Stimulated activated CD8-positive, alpha-beta memory T cell treated with anti-CD3 and anti-CD28 coated beads, Interleukin-12 subunit alpha, Interleukin-12 subunit beta, amount 100 ng/mL, for 24 hours (primary cell): Measurements from ENCODE around the gene FKBP15.
"Not testable (repeated sequence)": the region's sequence is repeated elsewhere in the genome, so short reads cannot be mapped to it uniquely, and the experiment has no call there.

Source experiments
- DNase-seq: peaks from one replicate; pipeline ENCODE4 v3.0.0-alpha.2; 2020; ENCODE audit errors: extremely low read depth

FKBP15 gene, protein sequence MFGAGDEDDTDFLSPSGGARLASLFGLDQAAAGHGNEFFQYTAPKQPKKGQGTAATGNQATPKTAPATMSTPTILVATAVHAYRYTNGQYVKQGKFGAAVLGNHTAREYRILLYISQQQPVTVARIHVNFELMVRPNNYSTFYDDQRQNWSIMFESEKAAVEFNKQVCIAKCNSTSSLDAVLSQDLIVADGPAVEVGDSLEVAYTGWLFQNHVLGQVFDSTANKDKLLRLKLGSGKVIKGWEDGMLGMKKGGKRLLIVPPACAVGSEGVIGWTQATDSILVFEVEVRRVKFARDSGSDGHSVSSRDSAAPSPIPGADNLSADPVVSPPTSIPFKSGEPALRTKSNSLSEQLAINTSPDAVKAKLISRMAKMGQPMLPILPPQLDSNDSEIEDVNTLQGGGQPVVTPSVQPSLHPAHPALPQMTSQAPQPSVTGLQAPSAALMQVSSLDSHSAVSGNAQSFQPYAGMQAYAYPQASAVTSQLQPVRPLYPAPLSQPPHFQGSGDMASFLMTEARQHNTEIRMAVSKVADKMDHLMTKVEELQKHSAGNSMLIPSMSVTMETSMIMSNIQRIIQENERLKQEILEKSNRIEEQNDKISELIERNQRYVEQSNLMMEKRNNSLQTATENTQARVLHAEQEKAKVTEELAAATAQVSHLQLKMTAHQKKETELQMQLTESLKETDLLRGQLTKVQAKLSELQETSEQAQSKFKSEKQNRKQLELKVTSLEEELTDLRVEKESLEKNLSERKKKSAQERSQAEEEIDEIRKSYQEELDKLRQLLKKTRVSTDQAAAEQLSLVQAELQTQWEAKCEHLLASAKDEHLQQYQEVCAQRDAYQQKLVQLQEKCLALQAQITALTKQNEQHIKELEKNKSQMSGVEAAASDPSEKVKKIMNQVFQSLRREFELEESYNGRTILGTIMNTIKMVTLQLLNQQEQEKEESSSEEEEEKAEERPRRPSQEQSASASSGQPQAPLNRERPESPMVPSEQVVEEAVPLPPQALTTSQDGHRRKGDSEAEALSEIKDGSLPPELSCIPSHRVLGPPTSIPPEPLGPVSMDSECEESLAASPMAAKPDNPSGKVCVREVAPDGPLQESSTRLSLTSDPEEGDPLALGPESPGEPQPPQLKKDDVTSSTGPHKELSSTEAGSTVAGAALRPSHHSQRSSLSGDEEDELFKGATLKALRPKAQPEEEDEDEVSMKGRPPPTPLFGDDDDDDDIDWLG

DNA sequence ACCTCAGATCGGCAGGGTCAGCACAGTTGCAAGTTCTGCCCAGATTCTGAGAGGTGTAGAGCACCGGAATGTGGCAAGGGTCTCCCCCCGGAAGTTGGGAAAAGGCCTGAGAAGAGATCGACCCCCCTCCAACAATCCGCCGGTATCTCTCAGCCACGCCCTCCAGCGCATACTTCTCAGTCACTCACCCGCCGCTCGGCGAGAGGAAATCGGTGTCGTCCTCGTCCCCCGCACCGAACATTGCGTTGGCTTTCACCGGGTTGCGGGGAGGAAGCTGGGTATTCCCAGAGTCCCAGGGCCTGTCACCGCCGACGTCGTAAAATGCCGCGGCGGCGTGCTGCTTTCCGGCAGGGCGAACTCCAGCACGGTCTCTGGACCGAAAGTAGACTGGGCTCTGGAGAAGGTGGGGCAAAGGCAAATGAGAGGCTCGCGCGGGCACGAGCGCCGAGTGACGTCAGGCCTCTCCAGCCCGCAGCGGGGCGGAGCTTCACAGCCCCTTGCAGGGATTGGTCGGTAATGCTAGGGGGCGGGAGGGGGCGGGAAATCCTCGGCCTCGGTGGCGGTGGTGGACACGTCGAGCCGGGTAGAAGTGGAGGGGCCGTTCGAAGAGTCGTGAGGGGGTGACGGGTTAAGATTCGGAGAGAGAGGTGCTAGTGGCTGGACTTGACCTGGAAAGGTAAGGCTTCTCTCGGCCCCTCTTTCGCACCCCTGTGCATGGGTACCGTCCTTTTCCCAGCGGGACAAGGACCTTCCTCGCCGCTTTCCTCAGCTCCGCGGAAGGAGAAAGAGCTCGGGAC, at the start of gene FKBP15, which contains the start of gene SLC31A1:
Gene FKBP15 (minus strand): TSS at position 275 of the 797 bp plus-strand sequence. CDS start 34 bp downstream, at position 241.
Gene SLC31A1 (plus strand): TSS at position 542 of the 797 bp plus-strand sequence. CDS start 34,605 bp downstream, outside the sequence.
- peak; percentile 86 for DNase-seq

DNA sequence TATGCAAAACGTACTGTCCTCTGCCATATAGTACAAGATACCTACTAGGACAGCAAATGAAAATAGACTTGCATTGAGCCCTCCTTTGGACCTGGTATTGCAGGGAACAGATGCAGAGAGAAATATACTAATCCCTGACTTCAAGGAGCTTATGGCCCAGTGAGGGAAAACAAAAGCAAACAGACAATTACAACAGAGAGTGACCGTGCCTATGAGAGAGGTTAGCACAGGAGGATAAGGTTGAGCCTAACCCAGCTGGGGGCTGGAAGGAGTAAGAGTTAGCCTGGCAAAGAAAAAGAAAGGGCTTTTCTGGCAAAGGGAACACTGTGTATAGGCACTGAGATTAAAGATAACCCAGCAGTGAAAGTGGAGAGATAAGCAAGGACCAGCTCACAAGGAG, 48.8 kb upstream of the FKBP15 start:
- no peak for DNase-seq

DNA sequence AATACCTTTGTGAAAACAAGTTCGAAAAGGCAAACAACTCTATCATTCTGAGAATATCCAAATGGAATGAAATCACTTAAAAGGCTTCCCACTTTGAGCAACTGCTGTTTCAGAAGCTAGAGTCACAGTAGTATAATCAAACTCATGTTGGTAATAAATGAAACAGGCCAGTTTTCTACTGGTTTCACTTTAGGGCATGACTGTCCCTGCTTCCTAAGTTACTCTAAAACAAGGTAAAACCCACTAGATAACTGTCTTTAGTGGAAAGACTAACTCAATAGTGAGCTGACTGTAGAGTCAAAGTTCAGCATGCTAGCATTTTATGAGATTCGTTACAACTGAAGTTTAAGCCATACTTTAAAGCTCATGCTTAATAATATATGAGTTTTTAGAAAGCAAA, 48.3 kb upstream of the FKBP15 start:
- DNase-seq: no peak

DNA sequence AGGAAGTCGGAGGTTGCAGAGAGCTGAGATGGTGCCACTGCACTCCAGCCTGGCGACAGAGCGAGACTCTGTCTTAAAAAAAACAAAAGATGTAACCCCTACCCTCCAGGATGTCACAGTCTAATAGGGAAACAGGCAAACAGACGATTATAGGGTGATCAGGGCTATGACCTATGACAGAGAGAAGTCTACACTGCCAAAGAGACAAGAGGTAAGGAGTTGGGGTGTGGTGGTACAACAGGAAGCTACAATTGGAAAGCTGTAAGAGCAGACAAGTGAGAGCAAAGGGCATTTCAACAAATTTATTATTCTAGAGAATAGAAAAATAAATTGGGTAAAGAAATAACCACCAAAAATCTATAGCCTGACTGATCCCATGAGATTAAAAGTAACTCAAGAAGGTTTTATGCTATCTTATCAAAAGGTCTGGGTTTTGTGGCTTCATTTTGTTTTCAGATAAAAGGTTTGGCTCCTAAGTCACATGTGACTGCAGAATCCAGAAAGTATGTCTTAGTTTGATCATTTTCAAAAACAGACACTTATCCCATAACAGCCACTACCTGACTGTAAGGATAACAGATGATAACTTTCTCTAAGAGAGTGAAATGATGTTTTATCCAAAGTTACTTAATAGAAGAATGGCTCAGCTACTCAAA, 47.0 kb upstream of the FKBP15 start:
- DNase-seq: no peak

DNA sequence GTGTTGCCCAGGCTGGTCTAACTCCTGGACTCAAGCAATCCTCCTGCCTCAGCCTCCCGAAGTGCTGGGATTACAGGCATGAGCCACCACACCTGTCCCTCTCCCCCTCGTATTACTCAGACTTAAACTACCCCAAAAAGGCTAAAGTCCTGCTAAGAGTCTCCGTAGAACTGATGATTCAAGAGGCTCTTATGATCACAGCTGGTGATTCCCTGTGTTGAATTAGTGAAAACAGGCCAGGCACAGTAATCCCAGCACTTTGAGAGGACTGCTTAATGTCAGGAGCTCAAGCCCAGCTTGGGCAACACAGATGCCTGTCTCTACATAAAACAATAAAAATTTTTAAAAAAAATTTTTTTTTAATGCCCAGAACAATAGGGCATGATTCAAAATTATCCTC, 45.1 kb upstream of the FKBP15 start:
- no peak for DNase-seq

DNA sequence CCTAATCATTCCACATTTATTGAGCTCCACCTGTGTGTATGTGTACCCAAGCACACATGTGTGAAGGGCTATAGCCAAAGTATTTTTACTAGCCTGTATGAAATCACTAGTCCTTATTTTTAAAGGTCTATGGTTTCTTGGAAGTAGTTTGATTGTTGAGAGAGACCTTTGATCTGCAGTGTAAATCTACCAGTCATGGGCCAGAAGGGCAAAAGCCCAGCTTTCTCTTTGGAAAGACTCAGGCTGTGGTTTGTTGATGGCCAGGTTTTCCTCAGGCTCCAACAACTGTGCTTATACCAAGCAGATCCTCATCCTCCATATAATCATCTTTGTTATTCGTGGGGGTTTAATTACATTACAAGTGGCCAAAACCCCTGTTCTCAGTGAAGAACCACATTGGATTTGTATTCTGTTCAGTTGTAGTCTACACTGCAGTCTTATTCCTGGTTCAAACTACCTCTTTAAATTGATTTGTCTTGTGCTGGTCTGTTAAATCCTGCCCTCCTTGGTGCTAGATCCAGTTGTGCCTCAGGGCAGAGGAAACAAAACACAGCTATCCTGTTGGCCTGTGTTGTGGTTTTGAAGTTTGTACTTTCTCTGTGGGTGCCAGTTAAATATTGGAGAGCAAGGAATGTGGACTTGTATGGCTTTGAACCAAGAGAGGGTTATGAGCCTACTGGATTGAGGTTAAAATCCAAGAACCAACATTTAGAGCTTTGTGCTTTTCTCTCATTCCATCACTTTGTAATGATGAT, 41.0 kb upstream of the FKBP15 start:
- DNase-seq: no peak

DNA sequence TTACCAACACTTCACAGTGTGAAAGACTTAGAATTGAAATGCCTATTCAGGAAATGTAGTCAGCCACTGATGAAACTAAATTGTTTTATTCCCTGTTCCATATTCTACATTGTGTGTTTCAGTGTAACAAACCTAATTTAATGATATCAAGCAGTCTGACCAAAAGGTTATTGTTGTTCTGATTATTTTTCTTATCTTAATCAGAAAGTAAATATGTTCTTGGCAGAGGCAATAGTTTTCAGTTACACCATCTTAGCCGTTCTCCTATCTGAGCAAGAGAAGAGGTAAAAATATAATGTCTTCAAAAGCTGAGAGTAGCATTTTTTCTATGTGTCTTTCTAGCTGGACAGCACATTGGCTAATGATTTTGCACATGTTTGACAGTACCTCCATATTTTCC, 37.2 kb upstream of the FKBP15 start:
- DNase-seq: no peak

DNA sequence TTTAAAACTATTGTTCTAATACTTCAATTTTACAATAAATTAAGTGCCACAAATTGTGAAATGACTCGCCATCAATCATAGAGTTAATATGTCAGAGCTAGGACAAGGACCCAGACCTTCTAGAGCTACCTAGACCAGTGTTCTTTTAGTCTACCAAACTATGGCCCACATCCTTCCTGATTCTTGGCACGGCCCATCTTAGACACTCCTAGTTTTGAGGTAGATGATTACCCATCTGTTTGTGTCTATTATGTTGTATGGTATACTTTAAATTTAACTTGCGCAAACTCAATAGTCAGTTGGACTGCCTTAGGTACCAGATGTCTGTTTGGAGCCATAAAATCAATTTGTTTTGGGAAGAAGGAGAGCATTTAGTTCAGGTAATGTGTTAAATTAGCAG, 36.8 kb upstream of the FKBP15 start:
- no peak for DNase-seq

DNA sequence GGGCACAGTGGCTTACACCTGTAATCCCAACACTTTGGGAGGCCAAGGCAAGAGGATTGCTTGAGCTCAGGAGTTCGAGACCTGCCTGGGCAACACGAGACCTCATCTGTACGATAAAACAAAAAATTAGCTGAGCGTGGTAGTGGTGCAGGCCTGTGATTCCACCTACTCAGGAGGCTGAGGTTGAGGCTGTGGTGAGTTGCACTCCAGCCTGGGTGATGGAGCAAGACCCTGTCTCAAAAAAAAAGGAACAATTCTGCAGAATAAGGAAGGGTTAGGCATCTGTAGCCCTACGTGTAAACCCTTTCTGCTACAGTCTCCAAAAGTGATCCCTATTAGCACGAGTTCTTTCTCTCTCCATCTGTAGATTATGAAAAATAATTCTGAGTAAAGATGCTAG, 34.4 kb upstream of the FKBP15 start:
- no peak for DNase-seq

DNA sequence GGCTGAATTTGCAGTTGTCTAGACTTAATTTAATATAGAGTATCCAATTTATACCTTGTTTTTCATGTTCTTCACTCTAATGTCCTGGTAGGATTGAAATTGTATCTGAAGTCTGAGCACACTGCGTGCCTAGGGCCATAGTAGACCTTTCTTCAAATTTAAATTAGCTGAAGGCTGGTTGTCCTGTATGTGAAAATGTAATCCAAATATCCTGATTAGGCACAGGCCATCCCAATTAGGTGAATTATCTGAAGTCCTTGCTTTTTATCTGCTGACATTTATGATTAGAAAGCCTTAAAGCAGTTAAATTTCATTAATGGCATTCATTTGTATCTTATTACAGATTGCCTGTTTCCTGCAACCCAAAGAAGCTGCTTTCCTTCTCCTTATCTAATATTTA, 33.9 kb upstream of the FKBP15 start:
- no peak for DNase-seq

DNA sequence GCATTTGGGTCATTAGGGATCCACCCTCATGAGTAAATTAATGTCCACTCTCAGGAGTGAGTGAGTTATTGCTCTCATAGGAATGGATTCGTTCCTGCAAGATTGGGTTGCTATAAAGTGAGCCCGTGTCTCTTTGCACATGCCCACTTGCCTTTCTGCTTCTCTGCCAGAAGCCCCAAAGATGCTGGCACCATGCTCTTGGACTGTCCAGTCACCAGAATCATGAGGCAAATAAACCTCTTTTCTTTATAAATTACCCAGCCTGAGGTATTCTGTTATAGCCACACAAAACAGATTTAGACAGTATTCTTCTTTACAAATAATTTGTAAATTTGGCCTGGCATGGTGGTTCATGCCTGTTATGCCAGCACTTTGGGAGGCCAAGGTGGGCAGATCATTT, 29.7 kb upstream of the FKBP15 start:
- no peak for DNase-seq

DNA sequence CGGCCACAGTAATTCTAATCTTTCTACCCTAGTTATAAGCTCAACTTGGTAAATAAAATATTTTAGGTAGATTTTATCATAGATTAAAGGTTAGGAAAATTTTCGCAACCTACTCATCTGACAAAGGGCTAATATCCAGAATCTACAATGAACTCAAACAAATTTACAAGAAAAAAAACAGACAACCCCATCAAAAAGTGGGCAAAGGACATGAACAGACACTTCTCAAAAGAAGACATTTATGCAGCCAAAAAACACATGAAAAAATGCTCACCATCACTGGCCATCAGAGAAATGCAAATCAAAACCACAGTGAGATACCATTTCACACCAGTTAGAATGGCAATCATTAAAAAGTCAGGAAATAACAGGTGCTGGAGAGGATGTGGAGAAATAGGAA, 28.6 kb upstream of the FKBP15 start:
- not testable (repeated sequence) for DNase-seq

DNA sequence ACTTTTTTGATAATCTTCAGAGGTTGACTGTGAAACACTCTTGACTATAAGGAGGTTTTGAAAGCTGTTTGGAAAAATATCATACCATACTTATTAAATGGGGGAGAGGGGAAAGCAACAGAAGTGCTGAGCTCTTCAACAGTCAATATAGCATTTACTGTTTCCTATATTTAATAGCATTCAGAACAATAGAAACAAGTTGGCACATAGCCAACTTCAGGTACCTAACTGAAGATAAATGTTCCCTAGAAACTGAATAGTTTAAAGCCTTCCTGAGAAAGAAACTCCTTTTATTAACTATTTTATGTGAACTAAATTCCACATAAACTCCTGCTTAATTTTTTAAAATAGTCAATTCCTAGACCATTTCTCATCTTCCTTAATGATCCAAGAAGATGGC, 26.6 kb upstream of the FKBP15 start:
- no peak for DNase-seq

DNA sequence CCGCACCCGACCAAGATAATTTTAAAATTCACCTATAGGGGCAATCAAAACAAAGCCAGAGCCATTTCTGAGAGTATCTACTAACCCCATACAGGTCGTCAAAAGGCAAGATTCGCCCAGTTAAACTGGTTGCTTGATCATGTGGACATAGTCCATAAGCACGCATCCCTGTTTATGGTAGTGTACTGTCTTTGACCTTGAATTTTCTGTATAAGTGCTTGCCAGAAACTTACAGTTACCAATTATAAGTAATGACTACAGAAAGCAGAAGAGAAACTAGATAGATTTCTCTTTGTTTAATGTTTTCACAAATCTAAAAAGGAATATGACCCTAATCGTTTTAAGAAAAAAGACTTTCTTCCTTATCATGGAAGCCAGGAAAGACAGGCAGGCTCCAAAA, 25.9 kb upstream of the FKBP15 start:
- no peak for DNase-seq

DNA sequence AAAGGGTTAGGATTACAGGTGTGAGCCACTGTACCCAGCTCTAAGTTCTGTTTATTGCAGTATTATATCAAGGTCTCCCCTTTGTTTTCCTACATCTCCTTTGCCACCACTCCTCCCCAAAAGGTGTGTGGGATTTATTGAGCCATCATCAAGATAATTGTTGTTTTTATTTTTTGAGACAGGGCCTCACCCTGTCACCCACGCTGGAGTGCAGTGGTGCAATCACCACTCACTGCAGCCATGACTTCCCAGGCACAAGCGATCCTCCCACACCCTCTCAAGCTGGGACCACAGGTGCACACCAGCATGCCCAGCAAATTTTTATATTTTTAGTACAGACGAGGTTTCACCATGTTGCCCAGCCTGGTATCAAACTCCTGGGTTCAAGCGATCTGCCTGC, 24.8 kb upstream of the FKBP15 start:
- no peak for DNase-seq

DNA sequence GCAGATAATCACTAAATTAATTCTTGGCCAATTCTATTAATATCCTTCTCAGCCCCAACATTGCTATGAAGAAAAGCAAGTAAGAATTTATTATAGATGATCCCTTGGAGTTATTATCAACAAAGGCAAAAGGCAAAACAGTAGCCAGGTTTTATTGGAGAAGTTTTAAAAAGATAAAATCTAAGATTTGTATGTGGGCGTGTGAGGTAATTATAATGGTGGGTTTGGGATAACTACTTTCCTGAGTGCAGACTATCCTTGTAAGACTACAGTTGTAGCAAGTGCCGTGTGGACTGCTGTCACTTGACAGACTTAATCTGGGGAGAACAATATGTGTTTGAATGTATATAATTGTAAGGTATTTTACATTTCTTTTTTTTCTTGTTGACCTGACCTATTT, 23.5 kb upstream of the FKBP15 start:
- no peak for DNase-seq

DNA sequence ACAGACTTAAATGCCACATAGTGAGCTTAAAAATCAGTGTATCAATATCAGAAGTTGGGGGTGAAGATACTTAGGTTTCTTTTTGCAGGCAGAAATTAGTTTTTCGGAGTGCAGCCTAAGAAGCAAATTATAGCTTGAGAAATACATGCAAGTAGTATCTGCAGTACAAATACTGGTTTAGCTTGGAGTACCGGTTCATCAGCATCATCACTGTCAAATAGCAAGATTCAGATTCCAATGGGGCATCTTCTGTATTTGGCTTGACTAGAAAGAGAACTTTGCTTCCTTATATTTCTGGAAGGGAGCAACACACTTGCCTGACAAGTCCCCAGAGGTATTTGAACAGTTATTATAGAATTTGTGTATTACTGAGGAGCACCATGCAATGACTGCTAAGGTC, 20.1 kb upstream of the FKBP15 start:
- no peak for DNase-seq

DNA sequence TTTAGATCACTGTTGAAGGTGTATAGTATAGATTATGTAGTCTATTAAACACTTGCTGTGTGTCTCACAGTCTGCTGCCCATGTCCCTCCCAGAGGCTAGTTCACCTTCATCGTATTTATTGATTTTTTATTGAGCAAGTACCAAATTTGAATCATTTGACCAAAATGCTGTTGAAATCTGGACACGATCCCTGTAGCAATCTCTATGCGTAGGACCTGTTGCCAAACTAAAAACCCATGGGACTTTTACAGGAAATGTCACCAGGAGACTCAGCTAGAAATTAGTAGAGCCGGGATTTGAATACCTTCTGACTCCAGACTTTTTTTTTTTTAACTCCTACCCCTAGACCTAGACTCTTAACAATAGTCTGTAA, 17.8 kb upstream of the FKBP15 start:
- no peak for DNase-seq

DNA sequence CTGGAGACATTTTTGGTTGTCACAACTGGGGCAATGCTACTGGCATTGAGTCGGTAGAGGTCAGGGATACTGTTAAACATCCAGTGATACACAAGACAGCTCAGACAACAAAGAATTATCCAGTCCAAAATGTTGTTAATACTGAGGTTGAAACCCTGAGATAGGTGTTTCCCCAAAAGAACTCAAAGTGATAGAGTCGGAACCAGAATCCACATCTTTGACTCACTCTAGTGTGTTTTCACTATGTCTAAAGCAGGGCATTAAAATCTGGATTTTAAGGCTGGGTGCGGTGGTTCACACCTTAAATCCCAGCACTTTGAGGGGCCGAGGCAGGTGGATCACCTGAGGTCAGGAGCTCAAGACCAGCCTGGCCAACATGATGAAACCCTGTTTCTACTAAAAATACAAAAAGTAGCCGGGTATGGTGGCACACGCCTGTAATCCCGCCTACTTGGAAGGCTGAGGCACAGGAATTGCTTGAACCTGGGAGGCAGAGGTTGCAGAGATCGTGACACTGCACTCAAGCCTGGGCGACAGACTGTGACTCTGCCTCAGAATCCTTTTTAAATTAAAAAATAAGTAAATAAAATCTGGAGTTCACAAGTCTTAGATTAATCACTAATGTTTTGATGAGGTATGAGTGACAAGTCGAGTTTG, 17.3 kb upstream of the FKBP15 start:
- DNase-seq: no peak

DNA sequence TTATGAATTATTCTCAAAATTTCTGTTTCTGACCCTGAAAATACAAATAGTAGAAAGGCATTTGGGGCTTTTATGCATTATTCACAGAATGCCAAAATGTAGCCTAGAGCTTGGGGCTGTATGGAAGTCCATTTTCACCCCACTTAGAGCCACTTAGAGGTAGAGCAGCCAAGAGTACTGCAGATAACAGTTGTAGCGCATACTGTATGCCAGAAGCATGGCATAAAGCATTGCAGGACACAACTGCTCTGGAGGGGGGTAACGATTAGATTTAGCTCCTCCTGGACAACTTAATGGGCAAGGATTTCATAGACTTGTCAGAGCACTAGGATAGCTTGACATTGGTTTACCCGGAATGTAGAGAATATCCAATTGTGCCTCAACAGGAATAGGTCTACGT, 15.9 kb upstream of the FKBP15 start:
- no peak for DNase-seq
